Upper lobe of left lung (tissue), 6 donors: Measurements from ENCODE around the gene TUBB1. TPM values are rescaled to one million over a fixed set of nuclear protein-coding genes. Genes with fewer than 3 reads are reported as not detected.

Source experiments
- ATAC-seq, 2 donors: fragments of 200-7000 bp; cut with Tn5 transposase; one replicate each; pipeline ENCODE4 v1.9.1; 2022; ENCODE audit warnings: mild to moderate bottlenecking in 2 of 2, moderate library complexity in 2 of 2; ENCODE audit not compliant: low FRiP score in 2 of 2
- DNase-seq, 2 donors: peaks; one replicate each; pipeline ENCODE4 v3.0.0-alpha.2; 2019 to 2020
- H3K27ac ChIP-seq, 4 donors: fragments of 200-600 bp; sonication (generic); one replicate each; pipeline ENCODE4 v1.5.1; 2016 to 2019
- H3K27me3 ChIP-seq, 4 donors: fragments of 200-600 bp; sonication (generic); one replicate each; pipeline ENCODE4 v1.5.1; 2017 to 2019
- H3K36me3 ChIP-seq, 4 donors: fragments of 200-600 bp; sonication (generic); one replicate each; pipeline ENCODE4 v1.5.1; 2016 to 2019
- H3K4me1 ChIP-seq, 4 donors: fragments of 200-600 bp; sonication (generic); one replicate each; pipeline ENCODE4 v1.5.1; 2018 to 2019
- H3K4me3 ChIP-seq, 4 donors: fragments of 200-600 bp; sonication (generic); one replicate each; pipeline ENCODE4 v1.5.1; 2017 to 2019; ENCODE audit warnings: mild to moderate bottlenecking in 2 of 4, moderate library complexity in 1 of 4
- H3K9me3 ChIP-seq, 4 donors: fragments of 200-600 bp; sonication (generic); one replicate each; pipeline ENCODE4 v1.5.1; 2018 to 2019
- CTCF ChIP-seq, 6 experiments: fragments of 450-650 bp in 4 of 6; fragments of 200-600 bp in 2 of 6; sonication (generic) in 2 of 6; IDR thresholded peaks; one replicate each; pipeline ENCODE4 v1.5.1; 2016 to 2019; ENCODE audit warnings: antibody characterized with exemption in 6 of 6
- EP300 ChIP-seq, 4 donors: sonication (generic); formaldehyde crosslinking; IDR thresholded peaks; one replicate each; pipeline ENCODE4 v1.5.1; 2017; ENCODE audit warnings: antibody characterized with exemption in 4 of 4, control low read depth in 2 of 4
- POLR2A ChIP-seq, 4 donors: fragments of 450-650 bp; IDR thresholded peaks; one replicate each; pipeline ENCODE4 v1.5.1; 2016 to 2017; ENCODE audit warnings: antibody characterized with exemption in 4 of 4, mild to moderate bottlenecking in 2 of 4
- POLR2AphosphoS5 ChIP-seq, 2 donors: sonication (generic); formaldehyde crosslinking; IDR thresholded peaks; one replicate each; pipeline ENCODE4 v1.5.1; 2017; ENCODE audit warnings: antibody characterized with exemption in 2 of 2
- WGBS, 2 donors: methylation state at CpG; one replicate each; pipeline ENCODE4 v1.1.5; 2017 to 2018; 5-methylcytosine and 5-hydroxymethylcytosine counted together
- total RNA-seq, 6 donors: library from RNA; depleted of rRNA in 4 of 6; stranded (reverse); fragments of >200 nt in 4 of 6; gene quantifications; one replicate each; pipeline versions ENCODE4 v1.1.0 to v1.2.1, GENCODE V29; 2016 to 2021
- donor health status: DM: no; HTN: no; CAD: no; lungs with moderate emphysema.
- donor health status: DM: no; HTN: yes; CAD: no; lungs with severe emphysema.

The TUBB1 gene
- total RNA-seq, 6 donors from 2014 or later: 1.5 to 9.3 (median 2.6) TPM

- DNase-seq: peak; percentile 17 to 68
- H3K9me3 ChIP-seq: no peaks in the 10 kb centered on the region
- H3K27me3 ChIP-seq: no peaks in the 10 kb centered on the region
- peaks cover 9 to 39% (median 28%) of the 10 kb centered on the region in 4 donors for H3K36me3 ChIP-seq
- peak overlapping the region; percentile 86 to 95 (median 92) for H3K27ac ChIP-seq
- TF ChIP-seq POLR2AphosphoS5 (IDR thresholded peaks at IDR 0.05) (no peak), EP300 (IDR thresholded peaks at IDR 0.05) (no peak), POLR2A (IDR thresholded peaks at IDR 0.05) (no peak)
- peak overlapping the region in 3 of 4 donors; percentile 69 to 89 (median 76) for H3K4me3 ChIP-seq
- peaks cover 32 to 40% (median 35%) of the 10 kb centered on the region in 4 donors for H3K4me1 ChIP-seq
- WGBS, 2 donors: 53 to 62% methylated on average over 4 of the region's 4 CpGs
- no peak for ATAC-seq
Observed at GRCh38 chr20:59004493-59004762, 14.8 kb upstream of the TUBB1 start.

DNA sequence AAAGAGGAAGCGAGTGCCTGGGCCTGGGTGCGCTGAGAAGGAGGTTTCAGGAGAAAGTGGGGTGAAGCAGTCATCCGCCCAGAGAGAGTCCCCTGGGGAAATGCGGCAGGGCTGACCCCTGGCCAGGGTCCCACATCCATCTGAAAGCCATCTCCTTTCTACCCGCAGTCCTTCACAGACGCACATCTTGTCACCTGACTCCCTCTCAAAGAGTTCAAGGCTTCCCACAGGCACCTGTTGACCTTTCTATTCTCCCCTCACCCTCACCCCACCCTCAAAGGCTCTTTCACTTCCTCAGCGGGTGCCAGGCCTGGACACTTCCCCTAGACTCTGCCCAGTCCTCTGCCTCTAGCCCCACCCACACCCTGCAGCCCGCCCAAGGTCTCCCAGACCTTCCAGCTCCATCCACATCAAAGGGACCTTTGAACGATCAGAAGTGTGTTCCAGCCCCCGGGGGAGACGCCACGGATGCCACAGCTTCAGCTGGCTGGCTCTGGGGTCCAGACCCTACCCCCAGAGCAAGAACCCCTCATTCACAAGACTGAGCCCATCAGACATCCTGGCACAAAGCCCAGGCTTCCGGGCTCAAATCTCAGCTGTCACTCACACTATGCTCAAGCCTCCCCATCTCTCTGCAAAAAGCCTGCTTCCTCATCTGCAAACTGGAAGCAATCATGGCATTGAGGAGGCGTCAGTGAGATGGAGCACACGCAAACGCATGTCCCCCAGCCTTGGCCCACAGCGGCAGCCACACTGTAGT is 14.3 kb upstream of the TUBB1 start:
- ATAC-seq: peak; percentile 69 to 83
- peak overlapping the region; percentile 86 to 95 (median 92) for H3K27ac ChIP-seq
- no peaks in the 10 kb centered on the region for H3K27me3 ChIP-seq
- TF ChIP-seq POLR2AphosphoS5 (IDR thresholded peaks at IDR 0.05) (no peak), EP300 (IDR thresholded peaks at IDR 0.05) (no peak), CTCF (IDR thresholded peaks at IDR 0.05) (no peak), POLR2A (IDR thresholded peaks at IDR 0.05) (peak in 1 of 4 donors; percentile 48)
- peaks cover 33 to 42% (median 39%) of the 10 kb centered on the region in 4 donors for H3K4me1 ChIP-seq
- H3K4me3 ChIP-seq: peak overlapping the region in 3 of 4 donors; percentile 69 to 89 (median 76)
- peaks cover 6 to 34% (median 24%) of the 10 kb centered on the region in 4 donors for H3K36me3 ChIP-seq
- WGBS, 2 donors: 24 to 28% methylated on average over 13 to 17 of the region's 17 CpGs
- no peaks in the 10 kb centered on the region for H3K9me3 ChIP-seq
- DNase-seq: peak; percentile 54 to 83

DNA sequence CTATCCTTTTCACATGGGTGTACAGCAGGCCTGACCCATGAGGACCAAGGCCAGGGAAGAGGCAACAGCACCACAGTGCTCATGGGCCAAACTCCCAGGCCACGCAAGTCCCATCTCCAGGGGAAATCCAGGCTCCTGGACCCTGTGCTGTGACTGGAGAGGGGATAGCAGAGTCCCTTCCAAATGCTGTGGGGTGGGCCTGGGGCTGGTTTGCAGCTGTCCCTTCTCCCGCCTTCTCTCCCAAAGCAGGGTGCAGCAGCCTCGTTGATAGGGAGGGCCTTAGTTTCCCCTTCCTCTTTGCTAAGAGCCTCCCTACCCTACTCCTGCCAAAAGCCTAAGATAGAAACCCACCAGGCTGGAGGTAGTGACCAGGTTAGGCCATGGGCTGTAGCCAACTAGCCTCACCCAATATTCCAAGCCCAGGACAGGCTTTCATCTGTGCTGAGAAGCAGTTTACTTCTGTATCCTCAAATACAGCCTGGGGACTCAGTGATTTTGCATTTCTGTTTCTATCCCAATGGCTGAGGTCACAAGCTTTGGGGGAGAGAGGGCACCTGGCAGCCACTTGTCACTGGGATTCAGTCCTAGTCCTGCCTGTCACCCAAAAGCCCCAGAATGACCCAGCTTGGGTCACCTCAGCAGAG is 13.6 kb upstream of the TUBB1 start:
- no peak for TF ChIP-seq CTCF (IDR thresholded peaks at IDR 0.05)
- no peak for TF ChIP-seq POLR2AphosphoS5 (IDR thresholded peaks at IDR 0.05)
- TF ChIP-seq POLR2A (IDR thresholded peaks at IDR 0.05): no peak
- TF ChIP-seq EP300 (IDR thresholded peaks at IDR 0.05): no peak
- peaks cover 40 to 49% (median 46%) of the 10 kb centered on the region in 4 donors for H3K4me1 ChIP-seq
- WGBS, 2 donors: 43 to 73% methylated on average over 1 to 3 of the region's 3 CpGs
- H3K27me3 ChIP-seq: no peaks in the 10 kb centered on the region
- peaks cover 6 to 26% (median 17%) of the 10 kb centered on the region in 4 donors for H3K36me3 ChIP-seq
- no peak for DNase-seq
- H3K9me3 ChIP-seq: no peaks in the 10 kb centered on the region
- H3K27ac ChIP-seq: peak overlapping the region; percentile 86 to 95 (median 92)
- ATAC-seq: no peak
- peak overlapping the region; percentile 69 to 89 (median 78) for H3K4me3 ChIP-seq

- H3K27me3 ChIP-seq: no peaks in the 10 kb centered on the region
- H3K4me1 ChIP-seq: peaks cover 46 to 56% (median 53%) of the 10 kb centered on the region in 4 donors
- peak overlapping the region; percentile 86 to 95 (median 92) for H3K27ac ChIP-seq
- no peaks in the 10 kb centered on the region for H3K9me3 ChIP-seq
- 19 to 38% methylated on average over 13 to 23 of the region's 29 CpGs for WGBS, 2 donors
- ATAC-seq (peak in 1 of 2 donors; percentile 9), DNase-seq (peak; percentile 28 to 85)
- TF ChIP-seq POLR2A (IDR thresholded peaks at IDR 0.05): peak in 1 of 4 donors; percentile 16
- TF ChIP-seq POLR2AphosphoS5 (IDR thresholded peaks at IDR 0.05): no peak
- peak in 1 of 6 experiments; percentile 4 for TF ChIP-seq CTCF (IDR thresholded peaks at IDR 0.05)
- no peak for TF ChIP-seq EP300 (IDR thresholded peaks at IDR 0.05)
- peaks cover 2 to 20% (median 10%) of the 10 kb centered on the region in 4 donors for H3K36me3 ChIP-seq
- H3K4me3 ChIP-seq: peak overlapping the region; percentile 69 to 89 (median 78)
Observed at GRCh38 chr20:59006167-59006863, 12.9 kb upstream of the TUBB1 start.
